Mucosa of descending colon (tissue), 3 donors: ENCODE measurements around the gene ITSN1. TPM values are rescaled to one million over a fixed set of nuclear protein-coding genes. Genes with fewer than 3 reads are reported as not detected.

Source experiments
- ATAC-seq: fragments of 200-7000 bp; cut with Tn5 transposase; one replicate; pipeline ENCODE4 v1.9.1; 2020; ENCODE audit warnings: mild to moderate bottlenecking, moderate library complexity
- DNase-seq, 3 donors: peaks; one replicate each; pipeline ENCODE4 v3.0.0-alpha.2; 2020
- H3K36me3 ChIP-seq: fragments of 200-600 bp; one replicate; pipeline ENCODE4 v1.8.0; 2021; ENCODE audit warnings: low read depth, mild to moderate bottlenecking
- H3K4me1 ChIP-seq: fragments of 200-600 bp; one replicate; pipeline ENCODE4 v1.8.0; 2021; ENCODE audit warnings: low read depth, mild to moderate bottlenecking
- H3K4me3 ChIP-seq: fragments of 200-600 bp; one replicate; pipeline ENCODE4 v1.8.0; 2021; ENCODE audit warnings: mild to moderate bottlenecking
- H3K9me3 ChIP-seq: fragments of 200-600 bp; one replicate; pipeline ENCODE4 v1.8.0; 2021; ENCODE audit warnings: mild to moderate bottlenecking
- CTCF ChIP-seq: fragments of 200-600 bp; IDR thresholded peaks from one replicate; pipeline ENCODE4 v1.8.0; 2022; ENCODE audit warnings: antibody characterized with exemption, mild to moderate bottlenecking
- intact Hi-C, 2 donors: fragments of 100-400 bp; cut with DNase I in 1 of 2; cut with micrococcal nuclease in 1 of 2; formaldehyde crosslinking; loops; one replicate each; pipeline versions ENCODE4 v1.11.0 to v1.11.1; 2022; cut with DNase I, micrococcal nuclease
- total RNA-seq, 3 donors: library from RNA; stranded (reverse); fragmentation: NEBNext Ultra II Directional in 2 of 3; extraction: Animal tissue kit (Norgen Biotek cat#: 25700) in 2 of 3; gene quantifications; one replicate each; pipeline versions ENCODE4 v1.2.1 to v1.2.4, GENCODE V29; 2021 to 2023
- donor health status: DM: no; HTN: no; CAD: no; lungs with moderate emphysema.
- donor health status: DM: no; HTN: no; CAD: no.
- donor health status: DM: no; HTN: yes; CAD: no.

The ITSN1 gene
- total RNA-seq, 3 donors from 2014 or later: 35.6 to 54.8 (median 45.3) TPM

GRCh38 chr21:33733601-33734000, 91.3 kb downstream of the ITSN1 start:
- intact Hi-C loops: no loop called here
- Histone ChIP-seq H3K4me1 (no peaks in the 10 kb centered on the region), H3K4me3 (no peak overlapping the region), H3K9me3 (no peaks in the 10 kb centered on the region), H3K36me3 (no peaks in the 10 kb centered on the region)
- no peak for TF ChIP-seq CTCF
- ATAC-seq (no peak), DNase-seq (no peak)

- intact Hi-C loops: no loop called here
- no peak for ATAC-seq
- no peaks in the 10 kb centered on the region for H3K4me1 ChIP-seq
- no peak for TF ChIP-seq CTCF
- DNase-seq: no peak
- H3K9me3 ChIP-seq: no peaks in the 10 kb centered on the region
- H3K4me3 ChIP-seq: no peak overlapping the region
- no peaks in the 10 kb centered on the region for H3K36me3 ChIP-seq
These were observed 92.0 kb downstream of the ITSN1 start for GRCh38 chr21:33734291-33734690.

- no peak for ATAC-seq
These were observed 92.5 kb downstream of the ITSN1 start for GRCh38 chr21:33734818-33735217.

GRCh38 chr21:33736569-33736968, 94.3 kb downstream of the ITSN1 start:
- Histone ChIP-seq H3K4me3 (no peak overlapping the region), H3K9me3 (no peaks in the 10 kb centered on the region), H3K4me1 (no peaks in the 10 kb centered on the region), H3K36me3 (no peaks in the 10 kb centered on the region)
- DNase-seq: no peak
- no peak for TF ChIP-seq CTCF
- intact Hi-C loops: no loop called here
- no peak for ATAC-seq

More at GRCh38 chr21:33734818-33735217, 92.5 kb downstream of the ITSN1 start:
- DNase-seq: no peak
- no peaks in the 10 kb centered on the region for H3K4me1 ChIP-seq
- no peaks in the 10 kb centered on the region for H3K9me3 ChIP-seq
- intact Hi-C loops: no loop called here
- no peak for TF ChIP-seq CTCF
- H3K4me3 ChIP-seq: no peak overlapping the region
- H3K36me3 ChIP-seq: no peaks in the 10 kb centered on the region

GRCh38 chr21:33739701-33740100, 97.4 kb downstream of the ITSN1 start:
- H3K36me3 ChIP-seq: no peaks in the 10 kb centered on the region
- H3K4me1 ChIP-seq: no peaks in the 10 kb centered on the region
- TF ChIP-seq CTCF: no peak
- no peak overlapping the region for H3K4me3 ChIP-seq
- intact Hi-C loops: no loop called here
- no peaks in the 10 kb centered on the region for H3K9me3 ChIP-seq
- ATAC-seq: no peak
- no peak for DNase-seq

- no peaks in the 10 kb centered on the region for H3K36me3 ChIP-seq
- intact Hi-C loops: no loop called here
- TF ChIP-seq CTCF: no peak
- ATAC-seq (no peak), DNase-seq (no peak)
- H3K9me3 ChIP-seq: peaks cover 12% of the 10 kb centered on the region
- no peaks in the 10 kb centered on the region for H3K4me1 ChIP-seq
- no peak overlapping the region for H3K4me3 ChIP-seq
These were observed 105.1 kb downstream of the ITSN1 start for GRCh38 chr21:33747420-33747819.
